ENCODE measurements around the gene CIDEB. TPM values are rescaled to one million over a fixed set of nuclear protein-coding genes. Genes with fewer than 3 reads are reported as not detected.

Gene CIDEB
- total and polyA plus RNA-seq, 2 of the 13 experiments (the other 11 are each of a cell fraction or from before 2014, with no cell fraction given), result 35.8 to 110 TPM

- TF ChIP-seq ZNF318 (CRISPR knock-in tag; IDR thresholded peaks at IDR 0.05) (no peak; the same call in none of the 2 replicates), AFF4 (CRISPR knock-in tag; IDR thresholded peaks at IDR 0.05) (no peak; the same call in 1 of the 2 replicates), GPN1 (CRISPR knock-in tag; IDR thresholded peaks at IDR 0.05; ENCODE audit: borderline replicate concordance) (peak; percentile 87; the same call in 1 of the 2 replicates), CHD4 (IDR thresholded peaks at IDR 0.05; ENCODE audit: borderline replicate concordance, low read length) (0 out of 2 replicates have a peak, but pooled peaks have one; percentile 17), SNRNP70 (IDR thresholded peaks at IDR 0.05; ENCODE audit: low read depth, low read length) (no peak), FOXC1 (CRISPR knock-in tag; IDR thresholded peaks at IDR 0.05; ENCODE audit: borderline replicate concordance) (peak; percentile 97), E2F2 (CRISPR knock-in tag; IDR thresholded peaks at IDR 0.05; ENCODE audit: borderline replicate concordance) (peak; percentile 89), PRDM15 (CRISPR knock-in tag; IDR thresholded peaks at IDR 0.05) (peak; percentile 86), NFKBIZ (CRISPR knock-in tag; IDR thresholded peaks at IDR 0.05) (peak; percentile 15; the same call in 1 of the 2 replicates)
These were observed 8.3 kb downstream of the CIDEB start, which contains the start of the genes DHRS1 and NOP9 (continued) for GRCh38 chr14:24299255-24300191.

Measured in HepG2 (cell line).